Measurements from ENCODE around the gene WFDC1. TPM values are rescaled to one million over a fixed set of nuclear protein-coding genes. Genes with fewer than 3 reads are reported as not detected.

The WFDC1 gene
- total RNA-seq, 1 donor from 2014 or later = 1.4 TPM

GRCh38 chr16:84361546-84361945, 66.9 kb downstream of the WFDC1 start:
- DNase-seq (no peak), ATAC-seq (ENCODE audit: poor library complexity) (no peak)
- intact Hi-C loops (cut with DNase I) = no loop called here

GRCh38 chr16:84362471-84362941, 67.8 kb downstream of the WFDC1 start:
- ATAC-seq (ENCODE audit: poor library complexity) = no peak
- no peak for DNase-seq
- intact Hi-C loops (cut with DNase I) = no loop called here

- DNase-seq (no peak), ATAC-seq (ENCODE audit: poor library complexity) (no peak)
- intact Hi-C loops (cut with DNase I) = no loop called here
Measured at GRCh38 chr16:84366208-84366607, 71.5 kb downstream of the WFDC1 start.

GRCh38 chr16:84367297-84367680, 72.6 kb downstream of the WFDC1 start:
- intact Hi-C loops (cut with DNase I) = no loop called here
- DNase-seq = no peak
- ATAC-seq (ENCODE audit: poor library complexity) = no peak

GRCh38 chr16:84367750-84368307, 73.2 kb downstream of the WFDC1 start:
- intact Hi-C loops (cut with DNase I) = no loop called here
- DNase-seq (no peak), ATAC-seq (ENCODE audit: poor library complexity) (no peak)

- DNase-seq (no peak), ATAC-seq (ENCODE audit: poor library complexity) (peak; percentile 45)
- intact Hi-C loops (cut with DNase I) = no loop called here
Measured at GRCh38 chr16:84368308-84368996, 73.8 kb downstream of the WFDC1 start, which contains the start of gene ATP2C2. Gene ATP2C2, plus strand, starts transcription at chr16:84368538. Its CDS starts 78 bp downstream, at chr16:84368616.

- intact Hi-C loops (cut with DNase I) = no loop called here
- DNase-seq (no peak), ATAC-seq (ENCODE audit: poor library complexity) (no peak)
Measured at GRCh38 chr16:84369105-84369504, 74.4 kb downstream of the WFDC1 start.

GRCh38 chr16:84369938-84370627, 75.4 kb downstream of the WFDC1 start:
- ATAC-seq (ENCODE audit: poor library complexity) (no peak), DNase-seq (no peak)
- intact Hi-C loops (cut with DNase I) = no loop called here

GRCh38 chr16:84370723-84371552, 76.3 kb downstream of the WFDC1 start:
- ATAC-seq (ENCODE audit: poor library complexity) = no peak
- intact Hi-C loops (cut with DNase I) = no loop called here
- no peak for DNase-seq

- ATAC-seq (ENCODE audit: poor library complexity) = no peak
- no peak for DNase-seq
- intact Hi-C loops (cut with DNase I) = no loop called here
Measured at GRCh38 chr16:84371553-84371865, 76.8 kb downstream of the WFDC1 start.

- DNase-seq (no peak), ATAC-seq (ENCODE audit: poor library complexity) (no peak)
- intact Hi-C loops (cut with DNase I) = no loop called here
Measured at GRCh38 chr16:84373907-84374489, 79.3 kb downstream of the WFDC1 start.

- no peak for DNase-seq
- intact Hi-C loops (cut with DNase I) = no loop called here
Measured at GRCh38 chr16:84378099-84378498, 83.4 kb downstream of the WFDC1 start.

GRCh38 chr16:84378567-84378966, 83.9 kb downstream of the WFDC1 start:
- no peak for DNase-seq
- no peak for ATAC-seq (ENCODE audit: poor library complexity)
- intact Hi-C loops (cut with DNase I) = no loop called here

More at GRCh38 chr16:84378099-84378498, 83.4 kb downstream of the WFDC1 start:
- no peak for ATAC-seq (ENCODE audit: poor library complexity)

GRCh38 chr16:84379008-84379708, 84.5 kb downstream of the WFDC1 start:
- ATAC-seq (ENCODE audit: poor library complexity) (no peak), DNase-seq (no peak)

More at GRCh38 chr16:84379008-84379708, 84.5 kb downstream of the WFDC1 start:
- intact Hi-C loops (cut with DNase I) = no loop called here

All from Right ventricle myocardium superior (tissue), 1 donor.